Measurements from ENCODE around the gene UBL3. TPM values are rescaled to one million over a fixed set of nuclear protein-coding genes. Genes with fewer than 3 reads are reported as not detected.

The UBL3 gene
- total RNA-seq, 1 experiment from 2014 or later, result 13.8 TPM

GRCh38 chr13:29752175-29752574, 98.2 kb downstream of the UBL3 start:
- H3K4me3 Mint-ChIP-seq (ENCODE audit: low read depth, unreplicated experiment), result no peak overlapping the region
- CTCF ChIA-PET, result interaction anchor here (0.6 kb wide), 1 partner anchor 11 kb away, joined by 3 read pairs; no protein-coding TSS in a partner anchor
- BruUV-seq (replicated peaks), result no TSS peak
- no peak for DNase-seq
- H3K4me1 Mint-ChIP-seq (ENCODE audit: low read depth, unreplicated experiment), result no peaks in the 10 kb centered on the region
- H3K27ac Mint-ChIP-seq (ENCODE audit: unreplicated experiment), result no peak overlapping the region
- no peaks in the 10 kb centered on the region for H3K27me3 Mint-ChIP-seq (ENCODE audit: unreplicated experiment)
- no peaks in the 10 kb centered on the region for H3K36me3 Mint-ChIP-seq (ENCODE audit: insufficient read depth, unreplicated experiment)
- intact Hi-C loops (cut with micrococcal nuclease; ENCODE audit: unreplicated experiment), result no loop called here
- TF ChIP-seq CTCF (IDR thresholded peaks at IDR 0.05; ENCODE audit: unreplicated experiment), result no peak
- no peaks in the 10 kb centered on the region for H3K9me3 Mint-ChIP-seq (ENCODE audit: low read depth, unreplicated experiment)

- H3K9me3 Mint-ChIP-seq (ENCODE audit: low read depth, unreplicated experiment), result no peaks in the 10 kb centered on the region
- no peak overlapping the region for H3K27ac Mint-ChIP-seq (ENCODE audit: unreplicated experiment)
- intact Hi-C loops (cut with micrococcal nuclease; ENCODE audit: unreplicated experiment), result no loop called here
- CTCF ChIA-PET, result no interaction called here
- H3K36me3 Mint-ChIP-seq (ENCODE audit: insufficient read depth, unreplicated experiment), result no peaks in the 10 kb centered on the region
- H3K27me3 Mint-ChIP-seq (ENCODE audit: unreplicated experiment), result peaks cover 9% of the 10 kb centered on the region
- DNase-seq, result no peak
- TF ChIP-seq CTCF (IDR thresholded peaks at IDR 0.05; ENCODE audit: unreplicated experiment), result no peak
- H3K4me3 Mint-ChIP-seq (ENCODE audit: low read depth, unreplicated experiment), result no peak overlapping the region
- no TSS peak for BruUV-seq (replicated peaks)
- no peaks in the 10 kb centered on the region for H3K4me1 Mint-ChIP-seq (ENCODE audit: low read depth, unreplicated experiment)
Observed at GRCh38 chr13:29750183-29750530, 100.3 kb downstream of the UBL3 start.

GRCh38 chr13:29749401-29750182, 100.8 kb downstream of the UBL3 start:
- H3K27me3 Mint-ChIP-seq (ENCODE audit: unreplicated experiment), result peaks cover 15% of the 10 kb centered on the region
- H3K9me3 Mint-ChIP-seq (ENCODE audit: low read depth, unreplicated experiment), result no peaks in the 10 kb centered on the region
- CTCF ChIA-PET, result no interaction called here
- no peak for TF ChIP-seq CTCF (IDR thresholded peaks at IDR 0.05; ENCODE audit: unreplicated experiment)
- H3K4me3 Mint-ChIP-seq (ENCODE audit: low read depth, unreplicated experiment), result no peak overlapping the region
- no peak overlapping the region for H3K27ac Mint-ChIP-seq (ENCODE audit: unreplicated experiment)
- intact Hi-C loops (cut with micrococcal nuclease; ENCODE audit: unreplicated experiment), result no loop called here
- H3K4me1 Mint-ChIP-seq (ENCODE audit: low read depth, unreplicated experiment), result no peaks in the 10 kb centered on the region
- no TSS peak for BruUV-seq (replicated peaks)
- no peak for DNase-seq
- H3K36me3 Mint-ChIP-seq (ENCODE audit: insufficient read depth, unreplicated experiment), result no peaks in the 10 kb centered on the region

- no peaks in the 10 kb centered on the region for H3K36me3 Mint-ChIP-seq (ENCODE audit: insufficient read depth, unreplicated experiment)
- DNase-seq, result no peak
- no peak overlapping the region for H3K27ac Mint-ChIP-seq (ENCODE audit: unreplicated experiment)
- no peaks in the 10 kb centered on the region for H3K9me3 Mint-ChIP-seq (ENCODE audit: low read depth, unreplicated experiment)
- TF ChIP-seq CTCF (IDR thresholded peaks at IDR 0.05; ENCODE audit: unreplicated experiment), result no peak
- intact Hi-C loops (cut with micrococcal nuclease; ENCODE audit: unreplicated experiment), result no loop called here
- H3K27me3 Mint-ChIP-seq (ENCODE audit: unreplicated experiment), result peaks cover 16% of the 10 kb centered on the region
- CTCF ChIA-PET, result interaction anchor here (0.7 kb wide), 1 partner anchor 22 kb away, joined by 4 read pairs; no protein-coding TSS in a partner anchor
- BruUV-seq (replicated peaks), result no TSS peak
- H3K4me3 Mint-ChIP-seq (ENCODE audit: low read depth, unreplicated experiment), result no peak overlapping the region
- no peaks in the 10 kb centered on the region for H3K4me1 Mint-ChIP-seq (ENCODE audit: low read depth, unreplicated experiment)
Observed at GRCh38 chr13:29748097-29748496, 102.3 kb downstream of the UBL3 start.
